Sigmoid colon (tissue), 7 donors: ENCODE data around the gene TPH2. TPM values are rescaled to one million over a fixed set of nuclear protein-coding genes. Genes with fewer than 3 reads are reported as not detected.

ENCODE experiments used
- DNase-seq: peaks from one replicate; pipeline ENCODE4 v3.0.0-alpha.2; 2019
- H3K27ac ChIP-seq, 4 donors: fragments of 200-600 bp; sonication (generic); one replicate each; pipeline ENCODE4 v1.5.1; 2016 to 2019; ENCODE audit warnings: mild to moderate bottlenecking in 1 of 4
- H3K27me3 ChIP-seq, 3 donors: fragments of 200-600 bp; sonication (generic); one replicate each; pipeline ENCODE4 v1.5.1; 2019; ENCODE audit warnings: mild to moderate bottlenecking in 1 of 3
- H3K36me3 ChIP-seq, 4 donors: fragments of 200-600 bp; sonication (generic); one replicate each; pipeline ENCODE4 v1.5.1; 2016 to 2019
- H3K4me1 ChIP-seq, 4 donors: fragments of 200-600 bp; sonication (generic); one replicate each; pipeline ENCODE4 v1.5.1; 2017 to 2019
- H3K4me3 ChIP-seq, 4 donors: fragments of 200-600 bp; sonication (generic); one replicate each; pipeline ENCODE4 v1.5.1; 2017 to 2019; ENCODE audit warnings: mild to moderate bottlenecking in 2 of 4, moderate library complexity in 1 of 4
- H3K9me3 ChIP-seq, 4 donors: fragments of 200-600 bp in 3 of 4; sonication (generic) in 3 of 4; one replicate each; pipeline versions ENCODE4 v1.5.1 to v1.6.1; 2013 to 2019
- EP300 ChIP-seq, 4 donors: sonication (generic); formaldehyde crosslinking; IDR thresholded peaks; one replicate each; pipeline ENCODE4 v1.6.1; 2017; ENCODE audit warnings: antibody characterized with exemption in 4 of 4
- POLR2A ChIP-seq, 2 donors: fragments of 450-650 bp; IDR thresholded peaks; one replicate each; pipeline ENCODE4 v1.6.1; 2016; ENCODE audit warnings: antibody characterized with exemption in 2 of 2, mild to moderate bottlenecking in 2 of 2, moderate library complexity in 2 of 2
- POLR2AphosphoS5 ChIP-seq, 4 donors: sonication (generic); formaldehyde crosslinking; IDR thresholded peaks; one replicate each; pipeline ENCODE4 v1.6.1; 2017; ENCODE audit warnings: antibody characterized with exemption in 4 of 4
- WGBS, 2 donors: extraction: QIAGEN DNeasy Blood & Tissue Kit; methylation state at CpG; one replicate each; pipeline ENCODE4 v1.1.7; 2013; 5-methylcytosine and 5-hydroxymethylcytosine counted together
- intact Hi-C: fragments of 100-400 bp; cut with DNase I; formaldehyde crosslinking; loops from one replicate; pipeline ENCODE4 v1.15.1; 2023
- polyA plus RNA-seq, 3 donors: library from polyadenylated mRNA; stranded (reverse); fragments of 200-250 nt; gene quantifications; one replicate each; pipeline ENCODE4 v1.2.3, GENCODE V29; 2013
- total RNA-seq, 4 donors: library from RNA; depleted of rRNA; stranded (reverse); fragments of >200 nt; gene quantifications; one replicate each; pipeline ENCODE4 v1.1.0, GENCODE V29; 2016
- TF ChIP-seq, protein P1 (sequence below), 4 experiments: fragments of 450-650 bp in 3 of 4; fragments of 200-600 bp in 1 of 4; IDR thresholded peaks; one replicate each; pipeline ENCODE4 v1.5.1; 2016 to 2019; ENCODE audit warnings: antibody characterized with exemption in 4 of 4, mild to moderate bottlenecking in 3 of 4, moderate library complexity in 2 of 4
- donor health status: healthy with polysubstance abuse.
- donor health status: Bipolar disorder and iron deficiency.
- donor health status: healthy.

The TPH2 gene
- total RNA-seq = under 1 TPM in 3 of 4 donors, not detected in 1; 0.14 to 0.55 (median 0.36) TPM
- not detected for polyA plus RNA-seq

DNA sequence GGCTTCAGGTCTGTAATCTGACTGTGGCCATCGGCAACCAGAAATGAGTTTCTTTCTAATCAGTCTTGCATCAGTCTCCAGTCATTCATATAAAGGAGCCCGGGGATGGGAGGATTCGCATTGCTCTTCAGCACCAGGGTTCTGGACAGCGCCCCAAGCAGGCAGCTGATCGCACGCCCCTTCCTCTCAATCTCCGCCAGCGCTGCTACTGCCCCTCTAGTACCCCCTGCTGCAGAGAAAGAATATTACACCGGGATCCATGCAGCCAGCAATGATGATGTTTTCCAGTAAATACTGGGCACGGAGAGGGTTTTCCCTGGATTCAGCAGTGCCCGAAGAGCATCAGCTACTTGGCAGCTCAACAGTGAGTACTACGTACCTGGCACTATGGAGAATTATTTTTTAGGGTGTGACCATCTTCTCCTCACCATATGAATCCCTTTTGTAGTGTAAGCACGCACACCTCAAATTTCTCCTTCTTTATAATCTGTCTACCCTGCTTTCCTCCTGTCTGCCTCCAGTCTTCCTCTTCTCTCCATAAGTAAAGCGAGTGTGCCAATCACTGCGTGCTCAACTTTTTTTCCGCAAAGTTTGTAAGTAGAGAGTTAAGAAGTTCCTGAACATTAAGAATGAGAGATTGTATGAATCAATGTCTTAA lies at the start of gene TPH2:
TPH2 (plus strand) TSS at position 118 of the 658 bp plus-strand sequence; CDS start at position 260, 142 bp downstream.
- TF ChIP-seq POLR2AphosphoS5 (IDR thresholded peaks at IDR 0.05) = no peak
- TF ChIP-seq, protein P1, sequence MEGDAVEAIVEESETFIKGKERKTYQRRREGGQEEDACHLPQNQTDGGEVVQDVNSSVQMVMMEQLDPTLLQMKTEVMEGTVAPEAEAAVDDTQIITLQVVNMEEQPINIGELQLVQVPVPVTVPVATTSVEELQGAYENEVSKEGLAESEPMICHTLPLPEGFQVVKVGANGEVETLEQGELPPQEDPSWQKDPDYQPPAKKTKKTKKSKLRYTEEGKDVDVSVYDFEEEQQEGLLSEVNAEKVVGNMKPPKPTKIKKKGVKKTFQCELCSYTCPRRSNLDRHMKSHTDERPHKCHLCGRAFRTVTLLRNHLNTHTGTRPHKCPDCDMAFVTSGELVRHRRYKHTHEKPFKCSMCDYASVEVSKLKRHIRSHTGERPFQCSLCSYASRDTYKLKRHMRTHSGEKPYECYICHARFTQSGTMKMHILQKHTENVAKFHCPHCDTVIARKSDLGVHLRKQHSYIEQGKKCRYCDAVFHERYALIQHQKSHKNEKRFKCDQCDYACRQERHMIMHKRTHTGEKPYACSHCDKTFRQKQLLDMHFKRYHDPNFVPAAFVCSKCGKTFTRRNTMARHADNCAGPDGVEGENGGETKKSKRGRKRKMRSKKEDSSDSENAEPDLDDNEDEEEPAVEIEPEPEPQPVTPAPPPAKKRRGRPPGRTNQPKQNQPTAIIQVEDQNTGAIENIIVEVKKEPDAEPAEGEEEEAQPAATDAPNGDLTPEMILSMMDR (IDR thresholded peaks at IDR 0.05) = peak in 1 of 4 experiments; percentile 13
- no peak for DNase-seq
- peaks cover 0 to 28% (median 0%) of the 10 kb centered on the region in 3 donors for H3K27me3 ChIP-seq
- intact Hi-C loops = no loop called here
- no peaks in the 10 kb centered on the region for H3K4me1 ChIP-seq
- no peaks in the 10 kb centered on the region for H3K9me3 ChIP-seq
- H3K27ac ChIP-seq = no peak within 1 kb of the TSS
- H3K4me3 ChIP-seq = no peak within 1 kb of the TSS
- WGBS, 2 donors = 18 to 30% methylated on average over 16 of the region's 16 CpGs
- H3K36me3 ChIP-seq = no peaks in the 10 kb centered on the region

DNA sequence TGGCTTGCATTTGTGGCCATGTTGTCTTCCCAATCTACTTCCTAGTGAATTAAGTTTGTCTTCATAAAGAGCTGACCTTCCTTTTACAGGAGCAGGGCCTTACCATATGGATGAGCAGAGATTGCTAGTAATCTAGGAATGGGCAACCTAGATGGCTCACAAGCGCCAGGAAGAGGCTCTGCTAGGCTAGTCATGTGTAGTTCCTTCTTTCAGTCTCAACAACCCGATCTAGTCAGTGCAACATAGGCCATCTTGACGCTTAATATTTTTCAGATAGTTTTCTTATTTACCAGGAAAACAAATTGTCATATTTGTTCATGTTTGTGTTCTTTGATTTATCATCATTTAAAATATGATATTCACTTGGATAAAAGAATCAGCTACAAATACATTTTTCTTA lies 48.2 kb upstream of the TPH2 start:
- TF ChIP-seq EP300 (IDR thresholded peaks at IDR 0.05) = no peak
- TF ChIP-seq, protein P1 (IDR thresholded peaks at IDR 0.05) = no peak
- TF ChIP-seq POLR2A (IDR thresholded peaks at IDR 0.05) = no peak
- no peak for TF ChIP-seq POLR2AphosphoS5 (IDR thresholded peaks at IDR 0.05)
- intact Hi-C loops = no loop called here
- Histone ChIP-seq H3K36me3 (peaks cover 0 to 37% (median under 1%) of the 10 kb centered on the region in 4 donors), H3K27ac (no peak overlapping the region), H3K27me3 (no peaks in the 10 kb centered on the region), H3K9me3 (no peaks in the 10 kb centered on the region), H3K4me3 (no peak overlapping the region), H3K4me1 (no peaks in the 10 kb centered on the region)
- DNase-seq = no peak
- WGBS, 2 donors = 89 to 97% methylated on average over 3 of the region's 3 CpGs

GRCh38 chr12:71892059-71892458 lies 46.6 kb upstream of the TPH2 start:
- H3K27me3 ChIP-seq = no peaks in the 10 kb centered on the region
- H3K27ac ChIP-seq = no peak overlapping the region
- DNase-seq = no peak
- TF ChIP-seq POLR2AphosphoS5 (IDR thresholded peaks at IDR 0.05) (no peak), POLR2A (IDR thresholded peaks at IDR 0.05) (no peak), EP300 (IDR thresholded peaks at IDR 0.05) (no peak)
- TF ChIP-seq, protein P1 (IDR thresholded peaks at IDR 0.05) = no peak
- no peaks in the 10 kb centered on the region for H3K9me3 ChIP-seq
- no peak overlapping the region for H3K4me3 ChIP-seq
- intact Hi-C loops = no loop called here
- H3K36me3 ChIP-seq = peaks cover 0 to 39% (median 9%) of the 10 kb centered on the region in 4 donors
- 81 to 91% methylated on average over 1 of the region's 1 CpG for WGBS, 2 donors
- no peaks in the 10 kb centered on the region for H3K4me1 ChIP-seq

DNA sequence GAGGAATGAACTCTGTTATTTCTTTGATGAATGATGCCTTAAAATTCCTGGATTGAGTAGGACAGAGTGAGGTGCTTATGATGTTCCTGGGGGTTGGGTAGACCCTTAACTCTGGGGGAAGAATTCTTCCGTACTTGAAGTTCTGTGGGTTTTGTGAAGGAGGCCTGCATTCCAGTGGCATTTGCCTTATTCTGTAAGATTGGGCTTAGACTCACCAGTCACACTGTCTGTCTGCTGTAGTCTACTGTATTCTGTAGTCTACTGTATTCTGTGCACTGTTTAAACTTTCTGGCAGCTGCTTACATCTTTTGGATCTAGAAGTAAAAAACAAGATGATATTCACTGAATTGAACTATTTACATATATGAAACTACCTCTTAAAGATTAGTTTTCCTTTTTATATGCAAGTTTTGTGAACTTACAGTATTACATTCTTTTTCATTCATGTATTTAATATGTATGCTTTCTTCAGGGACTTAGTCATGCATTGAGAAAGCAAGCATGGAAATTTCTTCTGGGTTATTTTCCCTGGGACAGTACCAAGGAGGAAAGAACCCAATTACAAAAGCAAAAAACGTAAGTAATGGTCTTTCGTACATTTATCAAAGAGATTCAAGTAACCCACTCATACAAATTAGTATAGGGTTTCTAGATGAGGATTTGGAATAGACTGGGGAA lies 42.3 kb upstream of the TPH2 start:
- no peak overlapping the region for H3K4me3 ChIP-seq
- no peak for TF ChIP-seq EP300 (IDR thresholded peaks at IDR 0.05)
- TF ChIP-seq POLR2AphosphoS5 (IDR thresholded peaks at IDR 0.05) = no peak
- TF ChIP-seq, protein P1 (IDR thresholded peaks at IDR 0.05) = no peak
- TF ChIP-seq POLR2A (IDR thresholded peaks at IDR 0.05) = no peak
- intact Hi-C loops = no loop called here
- DNase-seq = no peak
- no peaks in the 10 kb centered on the region for H3K27me3 ChIP-seq
- no peaks in the 10 kb centered on the region for H3K4me1 ChIP-seq
- no peaks in the 10 kb centered on the region for H3K9me3 ChIP-seq
- peaks cover 0 to 76% (median 23%) of the 10 kb centered on the region in 4 donors for H3K36me3 ChIP-seq
- no peak overlapping the region for H3K27ac ChIP-seq
- 94% methylated on average over 3 of the region's 3 CpGs for WGBS, 2 donors
